Activated CD4-positive, alpha-beta T cell treated with anti-CD3 and anti-CD28 coated beads for 24 hours (primary cell): Measurements from ENCODE around the gene PLET1.
A peak's percentile ranks its signal among the peaks of the same experiment; 100 is the strongest.

Source experiments
- DNase-seq, 2 donors: peaks; one replicate each; pipeline ENCODE4 v3.0.0-alpha.2; 2020; ENCODE audit warnings: low read depth in 2 of 2

PLET1 gene, protein sequence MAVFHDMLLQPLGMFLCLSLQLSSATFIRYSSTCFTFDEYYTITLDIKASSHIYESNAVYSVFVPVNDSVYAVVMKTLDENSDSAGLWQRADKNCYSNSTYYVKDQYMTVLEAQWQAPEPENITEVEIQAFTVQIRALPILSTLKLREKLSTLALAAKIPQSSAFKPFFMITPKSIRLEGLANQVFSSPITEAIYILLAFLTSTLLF

DNA sequence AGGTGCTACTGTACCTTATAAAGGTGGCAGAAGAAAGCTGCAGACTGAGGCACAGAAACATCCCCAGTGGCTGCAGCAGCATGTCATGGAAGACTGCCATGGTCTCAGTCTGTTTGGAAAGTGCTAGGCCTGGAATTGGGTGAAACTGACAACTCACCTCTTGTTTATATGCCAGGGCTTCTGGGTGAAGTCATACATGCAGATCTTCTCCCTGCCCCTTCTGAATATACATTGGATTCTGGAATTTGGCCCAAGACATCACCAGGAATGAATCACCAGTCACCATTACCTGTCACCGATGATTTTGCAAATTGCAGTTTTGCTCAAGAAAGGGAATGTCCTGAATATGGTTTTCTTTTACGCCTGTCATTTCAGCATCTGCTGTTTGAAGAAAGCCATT, at the start of gene PLET1:
TSS of gene PLET1 (minus strand) at position 371 of the 400 bp plus-strand sequence. CDS start at position 100, 271 bp downstream.
- no peak for DNase-seq

GRCh38 chr11:112310419-112310818, 49.8 kb upstream of the PLET1 start:
- DNase-seq = no peak

GRCh38 chr11:112308651-112309050, 48.0 kb upstream of the PLET1 start:
- DNase-seq = no peak

- DNase-seq = no peak
Measured at GRCh38 chr11:112307616-112308015, 47.0 kb upstream of the PLET1 start.

DNA sequence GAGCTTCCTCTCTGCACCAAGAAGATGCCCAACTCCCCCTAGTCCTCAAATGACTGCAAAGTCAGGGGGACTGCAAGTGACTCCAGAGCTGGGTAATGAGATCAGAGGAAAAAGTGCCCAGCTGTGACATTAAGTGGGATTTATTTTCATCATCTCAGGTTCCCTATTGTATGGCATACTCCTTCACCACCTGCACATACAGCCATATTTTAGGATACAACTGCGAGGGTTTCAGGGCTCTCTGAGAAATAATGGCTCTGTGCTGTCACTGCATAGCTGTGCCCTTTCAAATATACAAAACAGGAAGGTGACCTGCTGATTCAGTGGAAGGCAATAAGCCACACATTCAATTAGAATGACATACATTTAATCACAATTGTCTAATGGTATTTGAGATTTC, 45.6 kb upstream of the PLET1 start:
- DNase-seq = no peak

DNA sequence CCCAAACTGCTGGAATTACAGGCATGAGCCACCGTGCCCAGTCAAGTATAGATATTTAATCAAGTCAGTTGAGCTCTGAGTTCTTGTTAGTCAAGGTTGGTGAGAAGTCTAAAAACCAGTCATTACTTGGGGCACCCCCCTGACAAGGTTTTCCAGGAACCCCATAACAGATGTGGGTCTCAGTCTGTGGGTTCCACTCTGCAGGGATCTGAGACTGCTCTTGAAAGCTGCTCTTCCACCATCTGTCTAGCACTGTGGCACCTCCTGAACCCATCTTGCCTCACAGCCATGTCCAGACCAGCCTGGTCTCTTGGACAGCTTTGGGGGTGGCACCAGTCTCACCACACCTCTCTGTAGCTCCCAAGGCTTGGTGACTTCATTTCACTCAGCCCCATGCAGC, 44.3 kb upstream of the PLET1 start:
- DNase-seq = no peak

GRCh38 chr11:112303616-112304015, 43.0 kb upstream of the PLET1 start:
- no peak for DNase-seq

GRCh38 chr11:112302226-112302868, 41.7 kb upstream of the PLET1 start:
- no peak for DNase-seq

DNA sequence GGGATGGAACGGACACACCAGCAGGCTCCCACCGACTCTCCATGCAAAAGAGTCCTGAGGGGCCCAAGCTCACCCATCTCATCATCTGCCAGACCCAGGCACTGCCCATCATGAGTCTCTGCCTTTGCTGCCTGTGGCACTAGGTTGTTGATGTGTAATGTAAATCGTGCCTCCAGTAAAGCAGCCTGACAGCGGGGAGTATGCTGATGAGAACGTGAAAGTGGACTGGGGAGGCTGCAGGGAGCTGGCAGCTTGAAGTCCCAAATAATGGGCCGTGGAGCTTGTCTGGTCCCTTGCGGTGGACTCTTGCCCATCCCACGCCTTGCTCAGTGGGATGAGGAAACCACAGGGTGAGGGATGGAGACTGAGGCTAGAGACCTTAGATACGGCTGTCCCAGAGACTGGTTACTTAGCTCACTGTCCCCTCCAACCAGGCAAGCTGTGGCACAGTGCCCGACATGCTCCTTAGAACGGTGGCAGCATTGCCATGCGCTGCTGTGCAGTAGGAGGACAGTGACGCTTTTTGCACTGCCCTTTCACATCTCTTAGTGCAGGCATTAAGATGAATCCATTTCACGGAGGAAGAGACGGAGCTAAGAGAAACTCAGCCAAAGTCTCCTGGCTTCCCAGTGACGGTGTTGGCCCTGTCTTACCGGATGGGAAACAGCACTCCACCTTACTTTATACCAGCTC, 39.6 kb upstream of the PLET1 start:
- no peak for DNase-seq

DNA sequence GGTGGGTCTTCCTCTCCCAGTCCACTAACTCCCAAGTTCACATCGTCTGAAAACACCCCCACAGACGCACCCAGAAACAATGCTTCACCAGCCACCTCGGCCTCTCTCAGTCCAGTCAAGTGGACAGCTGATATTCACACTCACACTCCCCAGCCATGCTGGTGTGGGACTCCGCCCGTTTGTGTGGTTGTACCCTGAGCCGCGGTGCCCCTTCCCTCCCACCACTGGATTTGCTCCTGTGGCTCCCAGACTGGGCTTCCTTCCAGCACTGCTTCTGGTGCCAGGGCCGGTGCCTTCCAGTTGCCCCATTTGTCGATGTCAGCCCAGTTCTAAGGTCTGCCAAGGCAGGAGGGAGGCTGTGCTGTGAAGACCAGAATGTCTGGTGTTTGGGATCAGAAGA, 37.9 kb upstream of the PLET1 start:
- no peak for DNase-seq

DNA sequence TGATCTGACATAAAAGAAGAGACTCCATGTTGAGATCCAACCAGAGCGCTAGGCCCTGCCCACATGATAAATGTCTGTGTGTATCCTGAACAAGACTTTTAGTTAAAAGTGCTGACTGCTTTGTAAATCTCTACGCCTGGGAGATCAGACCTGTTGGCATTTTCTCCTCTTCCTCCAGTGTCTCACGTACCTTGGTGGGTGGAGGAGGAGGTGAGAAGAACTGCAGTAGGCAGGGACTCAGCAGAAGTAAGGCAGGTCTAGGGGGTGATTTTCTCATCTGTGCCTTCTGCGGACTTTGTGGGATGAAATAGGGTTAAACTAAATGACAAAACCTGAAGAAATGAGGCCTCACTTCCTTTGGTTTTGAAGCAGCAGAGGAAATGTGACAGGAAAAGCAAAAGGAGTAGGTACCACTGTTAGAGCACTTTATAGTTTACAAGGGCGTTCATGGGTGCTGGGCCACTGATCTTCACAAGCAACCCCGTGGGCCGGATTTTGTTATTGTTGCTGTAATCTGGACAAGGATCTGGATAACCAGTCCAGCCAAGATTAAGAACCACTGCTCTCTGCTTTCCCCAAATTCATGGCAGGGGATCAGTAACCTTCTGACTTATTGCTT, 36.7 kb upstream of the PLET1 start:
- DNase-seq = peak in 1 of 2 donors; percentile 15

DNA sequence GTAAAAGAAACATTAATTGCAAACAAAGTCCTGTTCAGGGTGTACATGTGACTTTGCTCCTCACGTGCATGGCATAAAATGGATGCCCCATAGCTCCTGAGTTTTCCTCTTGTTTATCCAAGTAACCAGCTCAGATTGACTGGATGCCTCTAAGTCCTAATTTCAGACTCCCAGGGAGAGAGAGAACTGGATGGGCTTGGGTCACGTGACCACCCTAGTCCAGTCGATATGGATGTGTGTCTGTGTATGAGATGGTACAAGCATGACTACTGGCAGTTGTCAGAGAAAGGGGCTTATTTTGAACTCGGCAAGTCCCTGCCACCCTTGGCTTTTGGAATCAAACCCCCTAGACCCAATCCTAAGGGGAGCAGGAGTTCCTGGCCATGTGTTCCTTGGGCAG, 35.4 kb upstream of the PLET1 start:
- no peak for DNase-seq

DNA sequence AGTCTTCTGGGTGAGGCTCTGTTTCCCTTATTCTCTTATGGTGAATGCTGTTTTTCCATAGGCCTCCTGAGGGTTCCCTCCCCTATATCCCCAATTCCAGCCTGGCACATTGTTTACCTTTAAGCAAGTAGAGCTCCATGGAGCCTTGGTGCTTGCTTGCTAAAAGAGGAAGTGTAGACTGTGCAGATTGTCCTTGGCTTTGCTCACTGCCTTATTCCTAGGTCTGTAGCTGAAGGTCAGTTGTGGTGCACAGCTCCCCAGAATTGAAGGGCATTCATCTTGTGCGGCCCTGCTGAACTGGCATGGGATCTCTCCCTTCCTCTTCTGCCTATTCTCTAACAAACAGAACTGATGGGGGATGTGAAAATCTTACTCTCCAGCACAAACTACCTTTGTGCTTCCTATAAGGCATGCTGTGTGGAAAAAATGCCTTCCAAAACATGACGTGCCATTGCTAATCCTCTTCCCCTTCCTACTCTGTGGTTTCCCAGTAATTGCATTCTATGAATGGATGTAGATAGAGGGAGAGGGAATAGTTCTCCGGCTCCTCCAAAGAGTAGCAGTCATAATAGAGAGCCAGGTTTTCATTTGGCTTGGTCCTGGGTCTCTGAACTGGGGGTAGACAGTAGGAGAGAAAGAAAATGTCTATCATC, 34.2 kb upstream of the PLET1 start:
- DNase-seq = no peak

- DNase-seq = no peak
Measured at GRCh38 chr11:112293614-112294013, 33.0 kb upstream of the PLET1 start.

- no peak for DNase-seq
Measured at GRCh38 chr11:112292785-112293407, 32.2 kb upstream of the PLET1 start.

DNA sequence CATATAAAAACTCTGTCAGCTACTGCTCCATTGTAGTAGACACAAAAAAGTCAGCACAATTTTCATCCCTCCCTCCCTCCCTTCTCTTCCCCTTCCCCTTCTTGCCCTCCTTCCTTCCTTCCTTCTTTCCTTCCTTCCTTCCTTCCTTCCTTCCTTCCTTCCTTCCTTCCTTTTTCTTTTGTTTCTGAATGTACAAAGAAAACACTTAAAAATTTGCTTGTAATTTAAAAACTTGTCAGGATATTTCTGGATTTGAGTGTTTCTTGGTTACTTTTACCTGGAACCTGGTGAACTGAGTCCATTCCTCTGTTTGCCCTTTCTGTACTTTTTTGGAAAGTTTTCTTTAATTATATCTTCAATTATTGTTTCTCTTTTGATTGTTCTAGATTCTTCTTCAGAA, 31.5 kb upstream of the PLET1 start:
- DNase-seq = no peak

GRCh38 chr11:112291191-112291590, 30.5 kb upstream of the PLET1 start:
- no peak for DNase-seq

GRCh38 chr11:112290493-112290850, 29.8 kb upstream of the PLET1 start:
- no peak for DNase-seq

DNA sequence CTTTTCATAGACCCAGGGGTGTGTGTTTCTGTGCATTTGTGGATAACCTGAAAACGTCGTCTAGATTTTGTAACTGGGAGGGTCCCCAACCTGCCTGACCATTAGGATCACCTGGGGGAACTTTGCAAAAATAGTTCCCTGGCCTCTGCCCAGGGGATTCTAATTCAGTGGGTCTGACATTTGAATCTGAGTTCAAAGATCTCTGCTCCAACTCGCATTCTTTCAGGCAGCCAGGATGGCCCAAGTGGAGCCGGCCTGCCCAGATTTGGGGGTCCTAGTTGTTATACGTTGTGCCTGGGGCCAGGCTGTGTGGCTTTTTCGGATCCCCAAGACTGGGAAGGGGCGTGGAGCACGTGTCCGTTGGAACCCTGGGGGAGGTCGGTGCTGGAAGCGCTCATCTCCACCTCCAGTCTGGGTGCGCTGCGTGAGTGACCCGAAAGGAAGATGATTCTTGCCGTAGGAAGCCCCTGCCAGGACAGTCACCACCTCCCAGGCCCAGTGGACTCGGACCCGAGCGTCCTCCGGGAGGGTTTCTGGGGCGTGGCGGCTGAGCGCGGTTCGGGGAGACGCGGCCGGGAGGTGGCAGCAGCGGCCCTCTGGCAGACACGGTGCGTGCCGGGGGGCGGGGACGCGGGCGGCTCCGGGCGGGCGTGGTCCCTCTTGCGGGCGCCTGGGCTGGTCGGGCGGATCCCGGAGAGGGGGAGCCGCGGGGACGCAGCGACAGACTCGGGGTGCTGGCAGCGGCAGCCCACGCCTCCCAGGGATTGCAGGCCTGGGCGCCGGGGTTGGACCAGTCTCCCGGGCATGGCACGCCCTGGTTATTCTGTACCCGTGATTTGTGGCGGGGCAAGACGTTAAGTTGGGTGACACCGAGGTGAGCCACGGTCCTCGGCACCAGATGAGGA, 29.2 kb upstream of the PLET1 start:
- peak; percentile 74 to 79 for DNase-seq

GRCh38 chr11:112288021-112288420, 27.4 kb upstream of the PLET1 start:
- DNase-seq = no peak

DNA sequence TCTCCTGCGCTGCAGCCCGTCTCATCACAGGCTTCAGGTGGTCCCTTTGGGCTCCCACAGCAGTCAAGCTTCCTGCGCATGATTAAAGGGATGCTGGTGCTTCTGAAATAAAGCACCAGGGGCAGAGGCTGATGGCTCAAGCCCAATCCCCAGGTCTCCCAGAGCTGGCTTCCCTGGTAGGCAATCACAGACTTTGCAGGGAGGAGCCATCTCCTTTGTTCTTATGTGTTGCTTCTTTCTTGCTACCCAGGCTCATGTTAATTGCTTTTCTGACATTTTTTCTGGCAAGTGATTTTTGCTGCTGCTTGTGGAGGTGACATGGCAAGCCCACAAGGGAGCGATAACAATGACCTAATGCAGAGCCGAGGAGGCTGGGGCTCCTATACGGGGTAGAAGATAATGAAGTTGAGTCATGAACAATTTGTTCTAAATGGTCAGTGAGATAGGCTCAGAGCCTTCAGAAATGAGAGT, 25.2 kb upstream of the PLET1 start:
- no peak for DNase-seq
